Caki2 (cell line): ENCODE measurements around the gene FNDC11. TPM values are rescaled to one million over a fixed set of nuclear protein-coding genes. Genes with fewer than 3 reads are reported as not detected.

Experiments
- DNase-seq: peaks from one replicate; pipeline ENCODE4 v3.0.0-alpha.2; 2015; ENCODE audit warnings: low read depth
- in situ Hi-C: cut with HindIII; loops from 2 replicates; pipeline ENCODE4 v1.10.0; 2016; ENCODE audit warnings: low sequenced_read_pairs, low pct_unique_long_range_greater_than_20kb, mixed read lengths
- total RNA-seq: library from RNA; depleted of rRNA; stranded (reverse); fragments of >200 nt; shearing (Covaris generic); gene quantifications from 2 replicates; pipeline ENCODE4 v1.2.3, GENCODE V29; 2014; ENCODE audit warnings: low replicate concordance

FNDC11 gene
- total RNA-seq, 1 experiment from 2014 or later: 1.1 TPM

DNA sequence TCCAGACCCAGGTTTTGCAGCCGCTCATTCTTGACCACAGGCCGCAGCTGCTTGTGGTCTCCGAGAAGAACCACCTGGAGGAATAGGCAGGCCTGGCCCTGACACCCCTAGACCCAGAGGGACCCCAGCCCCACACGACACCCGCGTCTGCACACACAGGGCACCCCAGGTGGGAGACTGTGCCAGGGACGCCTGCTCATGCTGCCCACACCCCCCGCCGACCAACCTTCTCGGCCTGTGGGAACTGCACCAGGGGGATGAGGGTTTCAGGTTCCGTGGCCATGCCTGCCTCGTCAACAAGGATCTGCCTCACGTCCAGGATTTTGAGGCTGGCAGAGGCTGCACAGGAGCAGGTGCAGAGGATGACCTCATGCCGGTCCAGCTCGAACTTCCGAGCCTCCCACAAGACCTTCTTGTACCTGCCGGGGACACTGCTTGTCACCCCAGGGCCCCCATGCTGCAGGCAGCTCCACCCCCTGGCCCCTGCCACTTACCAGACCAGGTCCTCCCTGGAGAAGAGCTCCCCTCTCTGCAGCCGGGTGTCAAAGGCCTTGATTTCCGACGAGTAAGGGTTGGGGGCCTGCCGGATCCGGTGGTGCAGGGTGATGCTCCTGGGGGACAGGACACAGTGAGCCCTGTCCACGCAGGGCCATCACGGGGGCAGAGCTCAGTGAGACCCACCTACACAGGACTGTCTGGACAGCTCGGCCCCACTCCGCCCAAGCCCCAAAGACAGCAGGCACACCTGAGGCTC is 7.1 kb downstream of the FNDC11 start:
- in situ Hi-C loops: no loop called here
- DNase-seq: no peak

DNA sequence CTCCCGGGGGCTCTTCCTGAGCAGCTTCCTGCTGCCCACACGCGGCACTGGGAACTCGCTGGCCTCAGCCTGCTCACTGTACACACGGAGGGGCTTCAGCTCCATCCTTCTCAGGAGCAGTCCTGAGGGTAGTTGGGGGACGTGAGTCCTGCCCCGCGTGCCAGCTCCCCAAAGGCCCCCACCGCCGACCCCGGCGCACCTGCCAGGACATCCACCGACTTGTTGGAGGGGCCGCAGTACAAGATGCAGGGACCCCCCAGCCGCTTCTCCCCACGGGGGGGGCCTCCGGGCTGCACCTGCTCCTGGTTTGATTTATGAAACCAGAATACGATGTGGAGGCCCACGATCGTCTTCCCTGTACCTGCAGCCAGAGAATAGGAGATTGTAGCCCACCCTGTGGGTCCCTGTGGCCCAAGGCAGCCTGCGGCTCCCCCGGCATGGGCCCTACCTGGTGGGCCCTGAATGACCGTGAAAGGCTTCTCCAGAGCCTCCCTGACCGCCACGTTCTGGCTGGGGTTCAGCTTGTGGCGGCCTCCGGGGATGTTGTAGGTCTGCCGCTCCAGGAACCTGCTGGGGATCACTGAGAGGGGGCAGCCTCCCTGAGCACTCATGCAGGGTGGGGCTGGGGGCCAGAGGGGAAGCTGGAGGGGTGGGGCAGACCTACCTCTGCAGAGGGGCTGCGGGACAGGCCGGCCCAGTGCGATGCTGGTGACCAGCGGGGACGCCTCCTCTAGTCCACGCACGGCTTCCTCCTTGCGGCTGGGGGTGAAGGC is 7.9 kb downstream of the FNDC11 start:
- in situ Hi-C loops: no loop called here
- DNase-seq: no peak

DNA sequence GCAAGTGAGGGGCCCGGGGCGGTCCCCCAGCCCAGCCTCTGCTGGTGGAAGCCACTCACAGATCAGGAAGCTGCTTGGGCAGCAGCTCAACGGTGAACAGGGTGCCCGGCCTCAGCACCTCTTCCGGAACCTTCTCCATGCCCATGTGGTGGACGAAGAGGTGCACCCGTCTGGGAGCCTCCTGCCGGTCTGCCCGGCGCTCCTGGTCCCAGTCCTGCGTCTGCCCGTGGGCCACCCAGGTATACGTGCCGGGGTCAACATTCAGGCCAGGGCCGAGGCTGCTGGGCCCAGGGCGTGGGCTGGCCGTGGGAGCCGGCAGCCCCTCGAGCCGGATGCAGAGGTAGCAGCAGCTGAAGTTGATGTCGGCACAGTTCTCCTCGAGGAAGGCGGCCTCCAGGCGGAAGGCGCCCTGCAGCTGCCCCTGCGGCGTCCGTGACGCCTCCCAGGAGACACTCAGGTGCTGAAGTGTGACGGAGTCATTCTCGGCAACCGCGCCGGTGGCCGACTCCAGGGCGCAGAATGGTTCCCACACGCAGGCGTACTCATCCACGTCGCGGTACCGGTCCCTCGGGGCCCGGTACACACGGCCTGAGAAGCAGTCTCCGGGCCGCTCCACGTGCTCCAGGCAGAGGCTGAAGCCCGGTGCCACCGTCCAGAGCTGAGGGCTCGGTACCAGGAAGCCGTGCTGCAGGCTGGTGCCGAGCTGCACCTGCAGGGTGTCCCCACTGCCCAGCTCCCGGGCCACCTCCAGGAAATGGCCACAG is 8.7 kb downstream of the FNDC11 start:
- in situ Hi-C loops: no loop called here
- no peak for DNase-seq

DNA sequence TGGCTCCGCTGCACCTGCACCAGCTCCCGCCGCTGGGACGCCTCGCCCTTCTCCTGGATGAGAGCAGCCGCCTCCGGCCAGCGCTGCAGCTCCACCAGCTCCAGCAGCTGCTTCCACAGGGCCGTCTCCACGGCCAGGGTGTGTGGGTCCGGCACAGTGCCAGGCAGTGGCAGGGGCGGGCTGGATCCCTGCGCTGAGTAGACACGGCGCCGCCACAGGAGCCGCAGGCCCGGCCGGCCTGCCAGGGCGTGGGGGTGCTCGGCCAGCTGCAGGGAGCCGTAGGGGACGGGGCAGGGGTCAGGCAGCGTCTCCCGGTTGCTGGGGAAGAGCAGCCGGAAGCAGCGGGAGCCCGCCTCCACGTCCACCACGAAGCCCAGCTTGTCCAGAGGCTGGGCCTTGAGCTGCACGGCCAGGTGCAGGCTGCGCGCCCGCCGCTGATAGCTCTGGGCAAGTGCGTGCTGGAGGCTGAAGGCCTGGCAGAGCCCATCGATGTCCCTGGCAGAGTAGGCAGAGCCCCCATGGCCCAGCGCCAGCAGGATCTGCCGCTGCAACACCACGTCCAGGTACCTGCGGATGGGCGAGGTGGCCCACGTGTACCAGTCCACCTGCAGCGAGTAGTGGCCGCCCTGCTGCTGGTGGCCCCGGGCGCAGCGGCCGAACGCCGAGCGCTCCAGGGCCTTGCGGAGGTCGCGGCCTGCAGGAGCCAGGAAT is 9.4 kb downstream of the FNDC11 start:
- DNase-seq: no peak
- in situ Hi-C loops: no loop called here

DNA sequence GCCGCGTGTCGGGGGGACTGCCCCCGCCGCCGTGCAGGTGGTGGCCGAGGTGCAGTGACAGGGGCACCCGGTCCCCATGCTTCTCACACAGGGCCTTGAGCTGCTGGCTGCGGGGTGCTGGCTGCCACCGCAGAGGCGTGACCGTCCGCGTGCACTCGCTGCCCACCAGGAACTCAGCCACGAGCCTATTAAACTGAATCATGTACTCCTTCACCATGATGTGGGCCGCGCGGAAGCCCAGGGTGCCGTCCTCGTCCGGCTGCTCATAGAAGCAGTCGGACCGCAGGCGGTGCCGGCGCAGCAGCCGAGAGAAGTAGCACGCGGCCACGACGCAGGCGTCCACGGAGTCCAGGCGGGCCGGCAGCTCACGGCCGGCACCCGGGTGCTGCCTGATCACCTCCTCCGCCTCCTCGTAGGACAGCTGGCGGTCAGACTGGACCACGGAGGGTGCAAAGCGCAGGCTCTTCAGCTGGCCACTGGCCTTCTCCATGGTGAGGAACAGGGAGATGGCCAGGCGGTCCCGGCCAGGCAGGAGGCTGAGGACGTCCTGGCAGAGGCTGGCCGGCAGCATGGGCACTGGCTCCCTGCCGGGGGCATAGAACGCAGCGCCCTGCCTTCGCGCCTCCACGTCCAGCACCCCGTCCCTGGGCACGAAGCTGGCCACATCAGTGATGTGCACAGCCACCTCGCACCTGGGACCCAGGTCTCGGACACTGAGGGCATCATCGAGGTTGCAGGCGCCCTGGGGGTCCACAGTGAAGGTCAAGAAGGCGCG is 10.3 kb downstream of the FNDC11 start:
- DNase-seq: no peak
- in situ Hi-C loops: no loop called here

DNA sequence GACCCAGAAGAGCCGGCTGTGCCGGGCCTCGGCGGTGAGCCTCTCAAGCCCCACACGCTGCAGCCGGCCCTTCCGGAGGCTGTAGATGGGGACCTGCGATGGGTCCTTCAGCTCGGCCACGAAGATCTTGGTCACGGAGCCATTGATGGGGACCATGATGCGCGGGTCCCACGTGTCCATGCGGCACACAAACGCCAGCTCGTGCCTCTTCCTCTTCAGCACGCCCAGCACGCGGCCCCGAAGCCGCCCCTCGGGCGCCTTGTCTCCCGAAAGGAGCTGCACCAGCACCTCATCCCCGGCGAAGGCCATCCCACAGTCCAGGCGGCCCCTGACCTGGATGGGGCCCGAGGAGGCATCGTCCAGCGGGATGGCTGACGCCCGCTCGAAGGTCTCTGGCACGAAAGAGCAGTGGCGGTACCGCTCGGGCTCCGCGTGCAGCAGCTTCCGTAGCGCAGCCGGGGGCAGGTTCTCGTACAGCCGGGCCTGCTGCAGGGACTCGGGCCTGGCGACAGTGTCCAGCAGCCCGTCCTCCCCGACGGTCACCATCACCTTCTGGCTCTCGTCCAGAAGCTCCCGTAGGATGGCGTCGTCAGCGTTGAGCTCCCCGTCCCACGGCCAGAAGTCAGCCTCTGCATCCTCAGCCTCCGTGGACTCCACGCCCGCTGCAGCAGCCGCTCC is 11.2 kb downstream of the FNDC11 start:
- in situ Hi-C loops: no loop called here
- no peak for DNase-seq

DNA sequence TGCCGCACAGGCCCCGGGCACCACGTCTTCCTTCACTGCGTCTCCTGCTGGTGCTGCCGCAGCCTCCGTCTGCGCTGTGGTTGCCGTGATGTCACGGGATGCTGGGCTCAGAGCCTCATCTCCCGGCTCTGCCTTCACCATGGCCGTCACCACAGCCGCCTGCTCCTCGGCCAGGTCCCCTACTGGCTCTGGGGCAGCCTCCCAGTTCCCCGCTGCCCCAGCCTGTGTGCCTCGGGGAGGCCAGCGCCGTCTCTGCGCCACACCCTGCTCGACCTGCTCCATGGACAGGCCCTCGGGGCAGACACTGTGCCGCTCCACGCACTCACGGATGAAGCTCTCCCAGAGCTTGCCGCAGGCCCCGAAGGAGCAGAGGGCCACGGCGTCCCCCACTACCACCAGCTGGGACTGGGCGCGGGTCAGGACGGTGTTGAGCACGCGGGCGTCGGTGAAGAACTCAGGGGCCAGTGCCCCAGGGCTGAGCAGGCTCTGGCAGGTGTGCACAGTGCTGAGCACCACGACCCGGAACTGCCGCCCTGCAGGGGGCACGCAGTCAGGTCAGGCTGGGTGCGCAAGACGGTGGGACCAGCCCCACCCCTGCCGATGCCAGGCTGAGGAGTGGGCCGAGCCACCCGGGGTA is 11.9 kb downstream of the FNDC11 start:
- DNase-seq: no peak
- in situ Hi-C loops: no loop called here

DNA sequence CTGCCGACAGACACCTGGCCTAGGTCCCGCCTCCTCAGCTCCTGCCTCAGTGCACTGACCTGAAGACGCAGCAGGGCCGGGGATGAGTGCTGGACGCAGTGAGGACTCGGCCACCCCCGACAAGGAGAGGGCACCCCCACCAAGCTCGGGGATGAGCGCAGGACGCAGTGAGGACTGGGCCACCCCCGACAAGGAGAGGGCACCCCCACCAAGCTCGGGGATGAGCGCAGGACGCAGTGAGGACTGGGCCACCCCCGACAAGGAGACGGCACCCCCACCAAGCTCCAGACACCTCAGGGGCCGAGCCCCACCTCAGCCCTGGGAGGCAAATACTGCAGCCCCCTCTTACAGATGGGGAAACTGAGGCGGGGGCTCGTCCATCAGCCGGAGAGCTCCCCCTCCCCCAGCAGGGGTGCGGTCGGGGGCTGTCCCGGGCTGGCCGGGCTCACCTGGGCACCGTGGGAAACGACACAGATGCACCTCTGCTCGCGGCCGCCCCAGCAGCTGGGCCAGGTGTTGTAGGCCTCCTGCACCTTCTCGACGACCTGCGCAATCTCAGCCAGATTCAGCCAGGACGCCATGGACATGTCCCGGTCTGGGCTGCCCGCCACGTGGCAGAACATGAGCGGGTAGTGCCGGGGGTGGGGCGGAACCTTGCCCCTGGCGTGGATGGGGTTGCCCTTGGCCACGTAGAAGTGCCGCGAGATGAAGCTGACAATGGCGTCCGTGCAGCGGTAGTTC is 12.6 kb downstream of the FNDC11 start:
- no peak for DNase-seq
- in situ Hi-C loops: no loop called here

DNA sequence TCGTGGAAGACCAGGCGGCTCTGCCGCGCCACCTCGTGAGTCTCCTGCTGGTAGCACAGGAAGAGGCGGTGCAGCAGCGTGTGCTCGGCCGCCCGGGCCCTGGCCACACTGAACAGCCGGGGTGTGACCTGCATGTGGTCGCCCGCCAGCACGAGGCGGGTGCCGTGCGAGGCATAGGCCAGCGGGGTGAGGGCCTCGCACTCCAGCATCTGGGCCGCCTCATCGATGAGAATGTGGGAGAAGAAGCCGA is 13.1 kb downstream of the FNDC11 start:
- no peak for DNase-seq
- in situ Hi-C loops: no loop called here

DNA sequence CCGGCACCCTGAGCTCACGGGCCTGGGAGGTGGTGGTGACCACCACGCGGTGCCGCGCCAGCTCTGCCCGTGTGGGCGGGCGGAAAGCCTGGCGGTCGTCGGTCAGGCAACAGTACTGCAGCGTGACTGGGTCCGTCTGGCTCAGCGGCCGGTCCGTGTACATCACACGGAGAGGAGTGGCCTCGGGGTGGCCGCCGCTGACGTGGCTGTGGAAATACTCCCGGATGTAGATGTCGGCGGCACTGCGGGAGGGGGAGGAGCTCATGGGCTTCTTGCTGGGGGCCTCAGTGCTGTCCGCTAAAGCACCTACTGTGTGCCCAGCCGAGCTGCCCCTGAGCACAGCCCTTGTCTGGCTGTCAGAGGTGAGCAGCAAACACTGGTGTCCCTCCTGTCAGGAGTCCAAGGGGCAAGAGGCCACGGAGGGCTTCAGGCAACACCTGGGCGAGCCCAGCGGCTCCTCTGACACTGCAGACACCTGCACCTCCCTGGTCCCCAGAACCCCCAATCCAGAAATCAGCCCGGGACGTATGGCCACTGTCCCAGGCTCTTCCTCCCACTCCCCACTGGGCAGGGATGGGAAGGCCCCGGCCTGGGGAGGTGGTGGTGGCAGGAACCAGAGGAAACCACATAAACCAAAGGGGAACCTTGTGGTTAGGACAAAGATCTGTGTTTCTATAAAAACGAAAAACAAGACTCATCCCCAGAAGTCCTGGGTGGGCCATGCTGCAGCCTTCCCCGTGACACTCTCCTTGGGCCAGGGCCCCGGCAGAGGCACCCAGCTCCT is 13.6 kb downstream of the FNDC11 start:
- no peak for DNase-seq
- in situ Hi-C loops: no loop called here

DNA sequence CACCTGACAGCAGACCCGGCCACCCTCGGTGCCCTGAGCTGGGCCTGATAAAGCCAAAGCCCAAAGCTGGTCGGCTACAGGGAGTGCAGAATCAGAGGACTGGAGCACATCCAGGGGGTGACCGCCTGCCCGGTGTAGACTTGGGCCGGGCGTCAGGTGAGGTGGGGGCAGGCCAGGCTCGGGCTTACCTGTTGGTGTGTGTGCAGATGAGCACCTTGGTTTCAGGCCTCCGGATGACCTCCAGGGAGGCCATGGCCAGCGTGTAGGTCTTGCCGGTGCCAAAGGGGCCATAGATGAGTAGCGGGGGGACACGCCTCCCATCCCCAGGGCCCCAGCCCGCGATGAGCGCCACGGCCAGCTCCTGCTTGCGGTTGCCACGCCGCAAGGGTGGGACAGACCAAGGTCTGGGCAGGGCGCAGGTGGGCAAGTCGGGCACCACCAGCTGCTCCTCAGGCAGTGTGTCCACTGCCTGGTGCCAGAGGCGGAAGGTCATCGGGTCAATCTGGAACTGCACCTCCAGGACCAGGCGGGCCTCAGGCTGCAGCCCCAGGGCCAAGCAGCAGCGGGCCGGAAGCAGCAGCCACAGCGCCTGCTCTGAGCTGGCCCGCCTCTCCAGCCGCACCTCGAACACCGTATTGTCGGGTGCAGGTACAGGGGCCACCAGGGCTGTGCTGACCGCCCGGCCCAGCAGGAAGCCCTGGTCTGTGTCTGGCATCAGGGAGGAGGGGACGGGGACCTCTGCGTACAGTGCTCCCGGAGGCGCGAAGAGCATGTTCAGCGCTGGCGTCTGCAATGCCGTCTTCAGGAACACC is 14.4 kb downstream of the FNDC11 start:
- in situ Hi-C loops: no loop called here
- no peak for DNase-seq

DNA sequence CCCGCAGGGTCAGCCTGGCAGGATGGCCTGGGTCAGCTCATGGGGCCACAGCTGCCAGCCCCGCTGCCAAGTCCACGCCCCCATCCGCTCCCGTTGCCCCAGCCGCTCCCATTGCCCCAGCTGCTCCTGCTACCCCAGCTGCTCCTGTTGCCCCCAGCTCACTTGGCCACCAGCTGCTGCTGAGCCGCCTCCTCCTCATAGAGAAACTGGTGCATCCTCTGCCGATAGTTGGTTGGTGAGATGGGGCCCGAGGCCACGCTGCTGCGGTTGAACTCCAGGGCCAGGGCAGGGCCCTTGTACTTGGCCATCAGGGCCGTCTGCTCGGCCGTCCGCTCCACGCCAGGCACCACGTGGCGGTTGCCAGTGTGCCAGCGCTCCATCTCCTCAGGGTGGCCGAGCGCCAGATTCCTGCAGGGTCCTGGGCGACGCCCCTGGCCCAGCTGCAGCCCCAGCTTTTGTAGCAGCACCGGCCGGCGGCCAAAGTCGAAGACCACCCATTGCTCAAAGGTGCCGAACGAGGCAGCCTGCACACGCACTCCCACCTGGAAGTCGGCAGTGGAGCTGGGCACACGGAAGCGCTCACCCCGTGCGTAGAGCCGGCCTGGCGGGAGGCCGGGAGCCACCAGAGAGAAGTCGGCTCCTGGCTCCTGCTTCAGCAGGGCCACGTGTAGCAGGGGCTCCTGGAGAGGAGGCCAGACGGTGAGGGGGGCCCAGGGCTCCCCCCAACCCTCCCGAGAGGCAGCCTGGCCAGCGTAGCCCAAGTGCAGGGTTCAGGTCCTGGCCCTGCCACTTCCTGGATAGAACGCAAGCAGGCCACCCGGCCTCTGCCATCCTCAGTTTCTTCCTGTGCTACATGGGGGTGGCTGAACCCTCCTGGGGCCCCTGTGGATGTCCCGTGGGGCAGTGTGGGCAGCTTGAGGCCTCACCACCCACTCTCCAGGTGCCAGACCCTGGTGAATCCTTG is 15.3 kb downstream of the FNDC11 start:
- in situ Hi-C loops: no loop called here
- DNase-seq: no peak

DNA sequence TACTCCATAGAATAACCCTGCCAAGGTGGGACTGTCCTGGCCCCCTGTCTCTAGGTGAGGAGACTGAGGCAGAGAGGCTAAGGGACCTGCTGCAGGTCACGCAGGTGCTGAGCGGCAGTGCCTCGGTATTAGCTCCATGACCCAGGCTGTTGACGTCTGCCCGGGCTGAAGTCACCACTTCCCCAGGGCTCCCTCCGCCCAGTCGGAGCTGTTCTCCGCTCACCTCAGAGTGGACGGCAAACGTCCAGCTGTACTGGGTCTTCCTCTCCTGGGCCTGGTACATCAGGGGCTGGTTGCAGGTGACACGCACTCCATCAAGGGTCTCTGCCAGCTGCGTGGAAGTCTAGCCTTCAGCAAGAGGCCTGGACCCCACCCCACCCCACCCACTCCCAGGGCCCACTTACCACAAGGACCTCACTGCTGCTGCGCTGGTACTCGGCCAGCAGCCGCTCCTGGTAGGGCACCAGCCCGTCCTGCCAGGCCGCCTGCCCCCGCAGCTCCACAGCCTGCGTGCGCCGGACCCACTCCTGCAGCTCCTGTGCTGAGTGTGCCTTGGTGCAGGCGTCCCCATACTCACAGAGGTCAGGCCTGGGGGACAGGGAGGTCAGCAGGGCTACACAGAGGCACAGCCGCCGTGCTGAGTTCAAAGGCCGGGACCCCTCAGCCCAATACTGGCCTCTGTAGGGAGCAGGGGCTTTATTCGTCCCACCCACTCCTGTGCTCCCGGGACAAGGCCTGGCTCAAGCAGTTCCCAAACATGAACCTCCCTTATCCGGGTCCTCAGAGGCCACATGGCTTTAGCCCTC is 16.5 kb downstream of the FNDC11 start:
- no peak for DNase-seq
- in situ Hi-C loops: no loop called here
